SK-N-SH (cell line): Measurements from ENCODE around the gene PRKACB. TPM values are rescaled to one million over a fixed set of nuclear protein-coding genes. Genes with fewer than 3 reads are reported as not detected.

Experiments
- CTCF ChIA-PET: fragments of 300-600, 350-600 bp; formaldehyde crosslinking; extraction: SDS; loops from one replicate; lab custom pipeline; 2021; lab: Yijun Ruan, JAX
- POLR2A ChIA-PET: fragments of 350-600 bp; sonication (Branson Sonifier 250); formaldehyde crosslinking; extraction: SDS; loops from one replicate; lab custom pipeline; 2020; ENCODE audit warnings: antibody characterized with exemption, inconsistent platforms; lab: Yijun Ruan, JAX
- DNase-seq: peaks from one replicate; pipeline ENCODE4 v3.0.0; 2012
- H2AFZ ChIP-seq: fragments of 200-600 bp; sonication (generic); 2 replicates; pipeline ENCODE4 v1.8.1; 2016; ENCODE audit warnings: antibody characterized with exemption, mild to moderate bottlenecking, low read depth
- H3F3A ChIP-seq: fragments of 200-600 bp; sonication (generic); replicated peaks from 2 replicates; pipeline ENCODE3; 2016; ENCODE audit warnings: antibody characterized with exemption, mild to moderate bottlenecking; ENCODE audit not compliant: insufficient read depth
- H3K27ac ChIP-seq, 2 experiments: fragments of 200-500 bp in 1 of 2; fragments of 200-600 bp in 1 of 2; sonication (Bioruptor generic) in 1 of 2; sonication (generic), shearing (Covaris generic) in 1 of 2; 2 replicates each; pipeline versions ENCODE4 v1.5.1 to v1.6.1; 2014 to 2016; ENCODE audit warnings: low read depth in 2 of 2, inconsistent platforms in 1 of 2, low read length in 1 of 2, mild to moderate bottlenecking in 1 of 2, mixed read lengths in 1 of 2
- H3K27me3 ChIP-seq: fragments of 200-600 bp; sonication (generic), shearing (Covaris generic); 2 replicates; pipeline ENCODE4 v1.6.1; 2016; ENCODE audit warnings: mixed run types; ENCODE audit not compliant: insufficient read depth
- H3K36me3 ChIP-seq, 2 experiments: fragments of 200-500 bp in 1 of 2; fragments of 200-600 bp in 1 of 2; sonication (Bioruptor generic) in 1 of 2; sonication (generic) in 1 of 2; replicated peaks in 1 of 2; 2 replicates each; pipeline versions ENCODE3 to v1.5.1; 2014 to 2016; ENCODE audit warnings: low read length in 1 of 2, mild to moderate bottlenecking in 1 of 2; ENCODE audit not compliant: insufficient read depth in 2 of 2, control insufficient read depth in 1 of 2
- H3K4me1 ChIP-seq, 2 experiments: fragments of 200-500 bp in 1 of 2; fragments of 200-600 bp in 1 of 2; sonication (Bioruptor generic) in 1 of 2; sonication (generic), shearing (Covaris generic) in 1 of 2; 2 replicates each; pipeline versions ENCODE4 v1.5.1 to v1.6.1; 2014 to 2016; ENCODE audit warnings: low read depth in 1 of 2, low read length in 1 of 2, mixed run types in 1 of 2; ENCODE audit not compliant: insufficient read depth in 2 of 2, control insufficient read depth in 1 of 2
- H3K4me2 ChIP-seq: fragments of 200-600 bp; sonication (generic), shearing (Covaris generic); 2 replicates; pipeline ENCODE4 v1.6.1; 2017; ENCODE audit warnings: mixed run types
- H3K4me3 ChIP-seq, 2 experiments: fragments of 200-500 bp in 1 of 2; fragments of 200-600 bp in 1 of 2; sonication (Bioruptor generic) in 1 of 2; sonication (generic), shearing (Covaris generic) in 1 of 2; 2 replicates each; pipeline versions ENCODE4 v1.5.1 to v1.8.1; 2014 to 2016; ENCODE audit warnings: low read depth in 2 of 2, inconsistent platforms in 1 of 2, low read length in 1 of 2, mild to moderate bottlenecking in 1 of 2, mixed read lengths in 1 of 2, moderate library complexity in 1 of 2
- H3K79me2 ChIP-seq: fragments of 200-600 bp; sonication (generic); 2 replicates; pipeline ENCODE4 v1.8.1; 2017; ENCODE audit warnings: mild to moderate bottlenecking; ENCODE audit not compliant: insufficient read depth
- H3K9ac ChIP-seq: fragments of 200-600 bp; sonication (generic); 2 replicates; pipeline ENCODE4 v1.6.1; 2017; ENCODE audit warnings: mixed run types
- H3K9me2 ChIP-seq: fragments of 200-600 bp; sonication (generic); 2 replicates; pipeline ENCODE4 v1.6.1; 2017; ENCODE audit warnings: mixed run types
- H3K9me3 ChIP-seq: fragments of 200-600 bp; sonication (generic); 2 replicates; pipeline ENCODE4 v1.6.1; 2017; ENCODE audit warnings: mixed run types, mild to moderate bottlenecking, moderate library complexity
- H4K20me1 ChIP-seq: fragments of 200-600 bp; sonication (generic); 2 replicates; pipeline ENCODE4 v1.6.1; 2017; ENCODE audit warnings: mild to moderate bottlenecking, mixed run types; ENCODE audit not compliant: insufficient read depth
- CTCF ChIP-seq: fragments of 200-600 bp; sonication (generic); IDR thresholded peaks from 2 replicates; pipeline ENCODE4 v1.6.1; 2017; ENCODE audit warnings: antibody characterized with exemption, mild to moderate bottlenecking, moderate library complexity
- EP300 ChIP-seq, 2 experiments: IDR thresholded peaks; 2 replicates each; pipeline versions ENCODE4 v1.4.0 to v1.6.1; 2012; ENCODE audit warnings: borderline replicate concordance in 1 of 2, low read depth in 1 of 2, low read length in 1 of 2
- EZH2phosphoT487 ChIP-seq: fragments of 200-600 bp; sonication (generic); IDR thresholded peaks from 2 replicates; pipeline ENCODE4 v1.6.1; 2017; ENCODE audit warnings: low read depth, mixed run types, mild to moderate bottlenecking, antibody characterized with exemption, moderate library complexity, borderline replicate concordance
- JUND ChIP-seq: IDR thresholded peaks from 2 replicates; pipeline ENCODE4 v1.4.0; 2012
- RAD21 ChIP-seq: IDR thresholded peaks from 2 replicates; pipeline ENCODE4 v1.6.1; 2012; ENCODE audit warnings: mild to moderate bottlenecking, low read length
- RCOR1 ChIP-seq: fragments of 150-350 bp; IDR thresholded peaks from 2 replicates; pipeline ENCODE4 v1.6.1; 2017; ENCODE audit warnings: antibody characterized with exemption, low read length
- RFX5 ChIP-seq: IDR thresholded peaks from 2 replicates; pipeline ENCODE4 v1.6.1; 2012; ENCODE audit warnings: mild to moderate bottlenecking, improper control_type of control experiment, low read length
- RXRA ChIP-seq: IDR thresholded peaks from 2 replicates; pipeline ENCODE4 v1.4.0; 2012; ENCODE audit warnings: low read depth, mild to moderate bottlenecking, borderline replicate concordance
- SMC3 ChIP-seq: IDR thresholded peaks from 2 replicates; pipeline ENCODE4 v1.6.1; 2012; ENCODE audit warnings: low read depth, low read length, improper control_type of control experiment
- TCF12 ChIP-seq: IDR thresholded peaks from 2 replicates; pipeline ENCODE4 v1.4.0; 2012
- WGBS: methylation state at CpG from one replicate; pipeline ENCODE4 v1.1.6; 2017; ENCODE audit warnings: low lambda C conversion rate; 5-methylcytosine and 5-hydroxymethylcytosine counted together
- polyA plus RNA-seq, 3 experiments: library from polyadenylated mRNA; depleted of rRNA; stranded (reverse); fragments of >200 nt; gene quantifications; 2 replicates each; pipeline ENCODE4 v1.2.3, GENCODE V29; 2012

The PRKACB gene
- polyA plus RNA-seq, 1 of the 3 experiments (the other 2 are of a cell fraction): 7.5 TPM

GRCh38 chr1:84141182-84142003 lies 2.7 kb upstream of the PRKACB start:
- Histone ChIP-seq H3K9me3 (no peaks in the 10 kb centered on the region), H3K4me2 (no peak overlapping the region), H3K4me3 (no peak overlapping the region), H4K20me1 (no peaks in the 10 kb centered on the region), H3K4me1 (peaks cover 0 to 21% of the 10 kb centered on the region in 2 experiments; a peak in 2 of 4 replicates), H3K27me3 (no peaks in the 10 kb centered on the region), H2AFZ (no peak overlapping the region), H3K9ac (no peak overlapping the region), H3K27ac (no peak overlapping the region), H3K36me3 (peaks cover 0 to 6% of the 10 kb centered on the region in 2 experiments), H3K9me2 (no peaks in the 10 kb centered on the region), H3K79me2 (no peaks in the 10 kb centered on the region), H3F3A (peaks cover 5% of the 10 kb centered on the region)
- no peak for TF ChIP-seq EP300 (IDR thresholded peaks at IDR 0.05; ENCODE audit: borderline replicate concordance in 1 of 2, low read depth in 1 of 2, low read length in 1 of 2)
- TF ChIP-seq CTCF: peak; percentile 76
- TF ChIP-seq RCOR1: no peak
- TF ChIP-seq RAD21: peak; percentile 64
- no peak for TF ChIP-seq JUND
- TF ChIP-seq SMC3: peak; percentile 17; the same call in 1 of the 2 replicates
- DNase-seq: no peak
- POLR2A ChIA-PET: no interaction called here
- WGBS: 83% methylated on average over 9 of the region's 9 CpGs
- CTCF ChIA-PET: interaction anchor here (0.7 to 2.0 kb wide), 18 partner anchors 8 to 794 kb away, joined by 3 to 17 read pairs (median 4); partner anchors contain the start of gene TTLL7

- CTCF ChIA-PET: interaction anchor here (1.4 kb wide), 3 partner anchors 11 to 791 kb away, joined by 3 to 6 read pairs (median 3); no protein-coding TSS in a partner anchor
Observed at GRCh38 chr1:84145068-84145467, 997 bp downstream of the PRKACB start.

More at GRCh38 chr1:84145068-84145467, 997 bp downstream of the PRKACB start:
- WGBS: 94% methylated on average over 2 of the region's 2 CpGs
- POLR2A ChIA-PET: no interaction called here
- Histone ChIP-seq H3K79me2 (no peaks in the 10 kb centered on the region), H3K9me2 (no peaks in the 10 kb centered on the region), H3K4me3 (no peak overlapping the region), H3K27ac (no peak overlapping the region), H3K9ac (no peak overlapping the region), H3K36me3 (no peaks in the 10 kb centered on the region), H3K4me1 (peaks cover 0 to 21% of the 10 kb centered on the region in 2 experiments; a peak in 2 of 4 replicates), H3K27me3 (no peaks in the 10 kb centered on the region), H2AFZ (no peak overlapping the region), H3K9me3 (no peaks in the 10 kb centered on the region), H3F3A (peaks cover 5% of the 10 kb centered on the region), H3K4me2 (no peak overlapping the region), H4K20me1 (no peaks in the 10 kb centered on the region)
- TF ChIP-seq RXRA (no peak), EZH2phosphoT487 (no peak), TCF12 (no peak), RFX5 (no peak)
- no peak for DNase-seq
